SK-N-SH (cell line): Measurements from ENCODE around the gene MTHFD1L.

Experiments used
- CHD2 ChIP-seq: fragments of 150-350 bp; IDR thresholded peaks from 2 replicates; pipeline ENCODE4 v1.6.1; 2018; ENCODE audit warnings: low read length; ENCODE audit not compliant: partially characterized antibody
- CTCF ChIP-seq: fragments of 200-600 bp; sonication (generic); IDR thresholded peaks from 2 replicates; pipeline ENCODE4 v1.6.1; 2017; ENCODE audit warnings: antibody characterized with exemption, mild to moderate bottlenecking, moderate library complexity
- EP300 ChIP-seq, 2 experiments: IDR thresholded peaks; 2 replicates each; pipeline versions ENCODE4 v1.4.0 to v1.6.1; 2012; ENCODE audit warnings: borderline replicate concordance in 1 of 2, low read depth in 1 of 2, low read length in 1 of 2
- EZH2phosphoT487 ChIP-seq: fragments of 200-600 bp; sonication (generic); IDR thresholded peaks from 2 replicates; pipeline ENCODE4 v1.6.1; 2017; ENCODE audit warnings: low read depth, mixed run types, mild to moderate bottlenecking, antibody characterized with exemption, moderate library complexity, borderline replicate concordance
- FOXM1 ChIP-seq: IDR thresholded peaks from 2 replicates; pipeline ENCODE4 v1.4.0; 2012; ENCODE audit warnings: low read depth, mild to moderate bottlenecking
- MAX ChIP-seq: IDR thresholded peaks from 2 replicates; pipeline ENCODE4 v1.4.0; 2012; ENCODE audit warnings: low read depth
- POLR2AphosphoS5 ChIP-seq: IDR thresholded peaks from 2 replicates; pipeline ENCODE4 v1.6.1; 2012; ENCODE audit warnings: low read depth, low read length
- SIN3A ChIP-seq: IDR thresholded peaks from 2 replicates; pipeline ENCODE4 v1.6.1; 2012; ENCODE audit warnings: low read depth, mild to moderate bottlenecking, low read length, moderate library complexity, borderline replicate concordance
- SMC3 ChIP-seq: IDR thresholded peaks from 2 replicates; pipeline ENCODE4 v1.6.1; 2012; ENCODE audit warnings: low read depth, low read length, improper control_type of control experiment
- TAF1 ChIP-seq: IDR thresholded peaks from 2 replicates; pipeline ENCODE4 v1.6.1; 2012; ENCODE audit warnings: low read depth, mild to moderate bottlenecking, low read length, moderate library complexity, borderline replicate concordance
- USF1 ChIP-seq: IDR thresholded peaks from 2 replicates; pipeline ENCODE4 v1.4.0; 2012; ENCODE audit warnings: low read depth, borderline replicate concordance
- USF2 ChIP-seq: fragments of 150-350 bp; IDR thresholded peaks from 2 replicates; pipeline ENCODE4 v1.6.1; 2017; ENCODE audit warnings: antibody characterized with exemption, low read length, low read depth, borderline replicate concordance
- YY1 ChIP-seq: IDR thresholded peaks from 2 replicates; pipeline ENCODE4 v1.4.0; 2012; ENCODE audit warnings: low read depth, mild to moderate bottlenecking
- TF ChIP-seq, protein P1 (sequence below): IDR thresholded peaks from 2 replicates; pipeline ENCODE4 v1.6.1; 2012; ENCODE audit warnings: mild to moderate bottlenecking, low read depth, low read length, moderate library complexity

- TF ChIP-seq SIN3A (no peak), EZH2phosphoT487 (no peak), FOXM1 (no peak), EP300 (IDR thresholded peaks at IDR 0.05; ENCODE audit: borderline replicate concordance in 1 of 2, low read depth in 1 of 2, low read length in 1 of 2) (no peak), YY1 (no peak), MAX (no peak), SMC3 (no peak), CTCF (no peak), TAF1 (no peak), USF1 (no peak), USF2 (no peak), CHD2 (no peak), POLR2AphosphoS5 (no peak)
- TF ChIP-seq, protein P1, sequence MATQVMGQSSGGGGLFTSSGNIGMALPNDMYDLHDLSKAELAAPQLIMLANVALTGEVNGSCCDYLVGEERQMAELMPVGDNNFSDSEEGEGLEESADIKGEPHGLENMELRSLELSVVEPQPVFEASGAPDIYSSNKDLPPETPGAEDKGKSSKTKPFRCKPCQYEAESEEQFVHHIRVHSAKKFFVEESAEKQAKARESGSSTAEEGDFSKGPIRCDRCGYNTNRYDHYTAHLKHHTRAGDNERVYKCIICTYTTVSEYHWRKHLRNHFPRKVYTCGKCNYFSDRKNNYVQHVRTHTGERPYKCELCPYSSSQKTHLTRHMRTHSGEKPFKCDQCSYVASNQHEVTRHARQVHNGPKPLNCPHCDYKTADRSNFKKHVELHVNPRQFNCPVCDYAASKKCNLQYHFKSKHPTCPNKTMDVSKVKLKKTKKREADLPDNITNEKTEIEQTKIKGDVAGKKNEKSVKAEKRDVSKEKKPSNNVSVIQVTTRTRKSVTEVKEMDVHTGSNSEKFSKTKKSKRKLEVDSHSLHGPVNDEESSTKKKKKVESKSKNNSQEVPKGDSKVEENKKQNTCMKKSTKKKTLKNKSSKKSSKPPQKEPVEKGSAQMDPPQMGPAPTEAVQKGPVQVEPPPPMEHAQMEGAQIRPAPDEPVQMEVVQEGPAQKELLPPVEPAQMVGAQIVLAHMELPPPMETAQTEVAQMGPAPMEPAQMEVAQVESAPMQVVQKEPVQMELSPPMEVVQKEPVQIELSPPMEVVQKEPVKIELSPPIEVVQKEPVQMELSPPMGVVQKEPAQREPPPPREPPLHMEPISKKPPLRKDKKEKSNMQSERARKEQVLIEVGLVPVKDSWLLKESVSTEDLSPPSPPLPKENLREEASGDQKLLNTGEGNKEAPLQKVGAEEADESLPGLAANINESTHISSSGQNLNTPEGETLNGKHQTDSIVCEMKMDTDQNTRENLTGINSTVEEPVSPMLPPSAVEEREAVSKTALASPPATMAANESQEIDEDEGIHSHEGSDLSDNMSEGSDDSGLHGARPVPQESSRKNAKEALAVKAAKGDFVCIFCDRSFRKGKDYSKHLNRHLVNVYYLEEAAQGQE, result no peak
Measured at GRCh38 chr6:151108548-151108947, 243.0 kb downstream of the MTHFD1L start.
